ENCODE results near the gene SERPINI1.

GRCh38 chr3:167872032-167872431, 136.5 kb downstream of the SERPINI1 start:
- TF ChIP-seq CTCF (IDR thresholded peaks at IDR 0.05; ENCODE audit: poor library complexity) (no peak), EZH2 (IDR thresholded peaks at IDR 0.05; ENCODE audit: borderline replicate concordance) (no peak), EZH2phosphoT487 (IDR thresholded peaks at IDR 0.05; ENCODE audit: low read depth, severe bottlenecking, unreplicated experiment) (no peak)

Measured in hepatocyte (in vitro differentiated cells).